ENCODE data around the gene COL15A1. TPM values are rescaled to one million over a fixed set of nuclear protein-coding genes. Genes with fewer than 3 reads are reported as not detected.
A peak's percentile ranks its signal among the peaks of the same experiment; 100 is the strongest.

The COL15A1 gene
- total RNA-seq, 1 experiment from 2014 or later, result 0.09 TPM

- peak; percentile 97 for DNase-seq (ENCODE audit: low spot score)
Measured at GRCh38 chr9:99056886-99057664, 113.4 kb downstream of the COL15A1 start.

GRCh38 chr9:99057665-99058625 lies 114.2 kb downstream of the COL15A1 start:
- peak; percentile 98 for DNase-seq (ENCODE audit: low spot score)

- peak; percentile 68 for DNase-seq (ENCODE audit: low spot score)
Measured at GRCh38 chr9:99058964-99059921, 115.5 kb downstream of the COL15A1 start.

GRCh38 chr9:99060621-99061020 lies 116.9 kb downstream of the COL15A1 start:
- DNase-seq (ENCODE audit: low spot score), result no peak

GRCh38 chr9:99062549-99062948 lies 118.8 kb downstream of the COL15A1 start:
- no peak for DNase-seq (ENCODE audit: low spot score)

- no peak for DNase-seq (ENCODE audit: low spot score)
Measured at GRCh38 chr9:99063522-99063921, 119.8 kb downstream of the COL15A1 start.

- DNase-seq (ENCODE audit: low spot score), result no peak
Measured at GRCh38 chr9:99066571-99066970, 122.9 kb downstream of the COL15A1 start.

GRCh38 chr9:99069075-99069474 lies 125.4 kb downstream of the COL15A1 start:
- no peak for DNase-seq (ENCODE audit: low spot score)

- DNase-seq (ENCODE audit: low spot score), result no peak
Measured at GRCh38 chr9:99069546-99069945, 125.8 kb downstream of the COL15A1 start.

- no peak for DNase-seq (ENCODE audit: low spot score)
Measured at GRCh38 chr9:99070681-99071080, 127.0 kb downstream of the COL15A1 start.

- DNase-seq (ENCODE audit: low spot score), result peak; percentile 35
Measured at GRCh38 chr9:99071313-99072039, 127.8 kb downstream of the COL15A1 start.

GRCh38 chr9:99072040-99072394 lies 128.3 kb downstream of the COL15A1 start:
- DNase-seq (ENCODE audit: low spot score), result peak; percentile 58

GRCh38 chr9:99073347-99073746 lies 129.6 kb downstream of the COL15A1 start:
- no peak for DNase-seq (ENCODE audit: low spot score)

- DNase-seq (ENCODE audit: low spot score), result no peak
Measured at GRCh38 chr9:99073985-99074901, 130.5 kb downstream of the COL15A1 start.

GRCh38 chr9:99074902-99075245 lies 131.2 kb downstream of the COL15A1 start:
- no peak for DNase-seq (ENCODE audit: low spot score)

GRCh38 chr9:99075246-99075912 lies 131.7 kb downstream of the COL15A1 start:
- peak; percentile 74 for DNase-seq (ENCODE audit: low spot score)

GRCh38 chr9:99076030-99076429 lies 132.3 kb downstream of the COL15A1 start:
- no peak for DNase-seq (ENCODE audit: low spot score)

- DNase-seq (ENCODE audit: low spot score), result no peak
Measured at GRCh38 chr9:99076483-99077171, 132.9 kb downstream of the COL15A1 start.

- no peak for DNase-seq (ENCODE audit: low spot score)
Measured at GRCh38 chr9:99078717-99079116, 135.0 kb downstream of the COL15A1 start.

Measured in A172 (cell line).